Left forelimb (tissue), 1 donor: ENCODE results near the gene IDS.
"Not testable (repeated sequence)": the region's sequence is repeated elsewhere in the genome, so short reads cannot be mapped to it uniquely, and the experiment has no call there.

Experiments
- DNase-seq: peaks from one replicate; pipeline ENCODE4 v3.0.0-alpha.2; 2018; ENCODE audit warnings: low spot score

IDS gene

DNA sequence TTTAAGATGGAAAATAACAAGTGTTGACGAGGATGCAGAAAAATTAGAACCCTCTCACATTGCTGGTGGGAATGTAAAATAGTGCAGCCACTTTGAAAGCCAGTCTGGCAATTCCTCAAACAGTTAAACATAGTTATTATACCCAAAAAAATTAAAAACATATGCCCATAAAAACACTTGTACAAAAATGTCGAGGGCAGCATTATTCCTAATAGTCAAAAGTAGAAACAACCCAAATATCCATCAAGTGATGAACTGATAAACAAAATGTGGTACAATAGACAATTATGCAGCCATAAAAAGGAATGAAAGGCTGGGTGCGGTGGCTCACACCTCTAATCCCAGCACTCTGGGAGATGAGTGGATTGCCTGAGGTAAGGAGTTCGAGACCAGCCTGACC, 6.3 kb downstream of the IDS start:
- DNase-seq: no peak

DNA sequence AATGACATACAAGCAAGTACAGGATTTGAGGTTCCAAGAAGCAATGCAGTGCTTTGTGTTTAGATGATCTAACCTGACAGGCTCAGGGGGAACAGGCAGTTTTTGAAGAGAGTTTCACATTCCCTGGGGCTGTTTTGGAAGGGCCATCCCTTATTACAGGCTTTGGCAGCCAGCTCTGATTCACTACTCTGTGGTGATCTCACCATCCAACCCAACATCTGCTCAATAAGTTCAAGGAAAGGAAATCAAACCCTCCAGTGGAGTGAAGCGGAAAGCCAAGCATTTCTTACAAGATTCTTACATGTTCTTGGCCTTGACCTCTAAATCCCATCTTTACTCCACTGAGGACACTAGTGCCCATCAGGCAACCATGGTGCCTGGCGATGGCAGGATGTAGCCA, 7.5 kb downstream of the IDS start:
- no peak for DNase-seq

DNA sequence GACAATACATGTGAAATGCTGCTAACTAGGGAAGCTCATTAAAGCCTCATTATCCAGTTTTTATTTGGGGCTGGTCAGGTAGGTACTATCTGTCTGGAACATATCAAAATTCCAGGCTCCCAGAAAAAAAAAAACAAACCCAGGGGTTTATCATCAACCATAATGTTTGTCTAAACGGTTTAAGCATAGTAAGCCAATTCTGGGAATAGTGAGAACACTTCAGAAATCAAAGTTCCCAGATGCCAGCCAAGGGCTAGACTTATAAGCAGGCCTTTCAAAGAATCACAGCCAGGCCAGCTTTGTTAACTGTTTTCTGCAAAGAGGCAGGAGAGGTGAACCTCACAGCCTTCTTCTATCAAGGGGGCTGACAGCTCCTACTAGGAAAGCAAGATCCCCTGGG, 8.1 kb downstream of the IDS start:
- DNase-seq: no peak

DNA sequence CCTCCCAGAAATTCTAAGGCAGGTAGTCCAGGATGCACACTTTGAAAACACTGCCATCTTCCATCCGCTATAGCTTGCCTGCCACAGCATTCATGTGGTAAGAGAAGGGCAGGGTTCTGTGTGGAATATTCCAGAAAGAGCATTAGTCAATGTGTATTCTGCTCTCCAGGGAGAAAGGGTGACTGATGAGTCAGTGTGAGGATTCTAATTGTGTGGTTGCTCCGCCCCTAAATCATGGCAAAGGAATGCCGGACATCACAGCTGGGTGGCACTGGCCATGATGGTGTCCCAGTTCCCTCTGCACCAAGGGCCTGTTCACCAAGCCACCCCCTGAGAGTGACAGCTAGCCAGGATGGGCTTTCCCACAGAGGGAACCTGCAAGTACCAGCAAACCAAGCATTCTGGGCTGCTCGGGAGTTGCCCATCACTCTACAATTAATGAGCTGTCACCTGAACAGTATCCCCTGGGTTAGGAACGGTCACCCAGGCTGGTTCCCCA, 9.5 kb downstream of the IDS start:
- no peak for DNase-seq

DNA sequence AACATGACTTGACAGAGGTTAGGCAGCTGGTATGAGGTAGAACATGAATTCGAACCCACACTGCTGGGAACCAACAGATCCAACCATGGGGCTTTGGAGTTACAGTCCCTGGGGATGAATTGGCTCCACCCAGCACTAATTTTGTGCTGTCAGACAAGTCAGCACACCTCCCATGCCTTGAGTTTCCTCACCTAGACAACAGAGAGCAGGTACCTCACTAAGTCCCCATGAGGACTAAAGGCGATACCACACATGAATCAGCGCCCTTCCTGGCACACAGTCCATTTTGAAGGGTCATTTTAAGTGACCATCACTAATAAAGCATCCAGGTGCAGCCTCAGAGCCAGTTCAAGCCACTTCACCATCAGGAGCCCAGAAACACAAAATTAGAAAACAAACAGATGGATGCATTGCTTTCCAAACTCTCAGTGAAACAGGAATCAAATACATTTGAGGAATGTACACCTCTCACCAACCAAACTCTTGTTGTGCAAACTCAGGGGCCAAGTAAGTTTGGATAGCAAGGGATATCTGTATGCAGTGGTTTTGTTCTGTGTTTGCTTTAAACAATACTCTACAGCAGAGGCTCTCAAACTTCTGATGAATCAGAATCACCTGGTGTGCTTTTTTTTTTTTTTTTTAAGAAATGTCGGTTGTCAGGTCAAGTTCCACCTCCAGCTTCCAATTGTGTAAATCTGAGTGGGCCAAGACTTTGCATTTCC, 10.1 kb downstream of the IDS start:
- DNase-seq: no peak

DNA sequence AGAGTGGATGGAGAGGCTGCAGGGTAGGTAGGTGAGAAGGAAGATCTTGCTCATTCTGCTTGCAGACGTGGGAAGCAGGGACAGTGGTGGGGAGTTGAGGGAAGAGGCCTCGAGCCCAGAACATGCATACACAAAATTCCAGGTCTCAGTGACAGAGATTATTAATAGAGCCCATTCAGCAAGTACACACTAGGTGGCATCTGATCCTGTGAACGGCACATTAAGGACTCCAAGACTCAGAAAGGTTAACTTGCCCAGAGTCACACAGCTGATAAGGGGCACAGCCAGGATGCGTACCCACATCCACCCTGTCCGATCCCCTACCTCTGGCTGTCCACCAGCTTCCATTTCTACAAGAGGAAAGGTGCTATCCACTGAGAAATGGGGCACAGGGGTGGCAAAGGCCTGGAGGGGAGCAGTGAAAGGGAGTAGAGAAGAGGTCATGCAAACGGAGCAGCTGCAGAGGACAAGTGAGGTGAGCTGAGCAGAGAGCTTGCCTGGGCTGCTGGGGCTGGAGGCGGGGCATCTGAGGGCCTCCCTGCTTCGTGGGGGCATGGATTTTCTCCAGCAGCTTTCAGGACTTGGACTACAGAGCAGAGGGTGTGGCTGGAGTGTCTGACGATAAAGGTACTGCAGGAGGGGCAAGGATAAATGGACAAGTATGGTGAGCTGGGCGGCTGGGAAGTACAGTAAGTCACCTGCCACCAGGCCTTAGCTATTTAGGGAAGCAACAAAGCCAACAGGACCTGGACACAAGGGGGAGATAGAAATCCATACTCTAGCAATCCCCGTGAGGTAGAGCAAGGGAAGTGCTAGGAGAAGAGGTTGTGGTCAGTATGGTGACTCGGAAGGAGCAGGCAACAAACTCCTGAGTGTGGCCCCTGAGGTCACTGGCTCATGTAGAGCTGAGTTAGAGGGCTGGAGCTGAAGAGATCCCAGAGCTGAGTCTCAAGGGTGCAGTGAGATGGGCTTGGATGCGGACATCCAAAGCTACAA, 11.2 kb downstream of the IDS start:
- no peak for DNase-seq

DNA sequence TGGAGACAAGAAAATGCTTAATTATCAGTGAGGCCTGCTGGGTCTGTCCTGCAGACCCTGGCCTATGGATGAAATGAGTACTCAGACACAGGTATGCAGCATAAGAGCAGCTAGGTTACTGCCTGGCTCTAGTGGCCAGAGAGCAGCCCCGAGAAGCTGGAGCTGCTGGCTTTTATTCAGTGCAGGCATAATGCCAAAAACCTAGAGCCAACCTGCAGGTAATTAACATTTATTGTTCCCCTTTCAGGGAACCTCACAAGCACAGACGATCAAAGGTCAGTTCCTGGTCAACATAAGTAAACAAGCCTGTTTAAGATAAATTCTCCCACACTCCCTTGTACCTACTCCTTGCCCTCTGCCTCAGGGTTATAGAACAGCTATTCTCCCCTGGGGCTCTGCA, 13.3 kb downstream of the IDS start:
- DNase-seq: no peak

DNA sequence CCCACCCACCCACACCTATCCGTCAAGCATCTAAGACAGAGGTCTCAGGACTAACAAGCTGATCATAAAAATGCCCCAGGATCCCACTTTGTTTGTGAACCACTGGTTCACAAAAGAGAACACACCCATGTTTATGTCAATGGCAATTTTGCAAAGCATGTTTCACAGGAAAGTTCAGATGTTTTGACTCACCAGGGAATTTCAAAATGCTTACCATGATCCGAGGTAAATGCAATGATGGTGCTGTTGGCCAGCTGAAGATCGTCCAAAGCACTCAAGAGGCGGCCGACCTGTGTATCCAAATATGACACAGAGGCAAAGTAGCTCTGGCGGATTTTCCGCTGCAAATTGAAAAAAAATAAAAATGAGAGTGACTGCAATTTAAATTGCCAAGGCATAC, 15.0 kb downstream of the IDS start:
- no peak for DNase-seq

DNA sequence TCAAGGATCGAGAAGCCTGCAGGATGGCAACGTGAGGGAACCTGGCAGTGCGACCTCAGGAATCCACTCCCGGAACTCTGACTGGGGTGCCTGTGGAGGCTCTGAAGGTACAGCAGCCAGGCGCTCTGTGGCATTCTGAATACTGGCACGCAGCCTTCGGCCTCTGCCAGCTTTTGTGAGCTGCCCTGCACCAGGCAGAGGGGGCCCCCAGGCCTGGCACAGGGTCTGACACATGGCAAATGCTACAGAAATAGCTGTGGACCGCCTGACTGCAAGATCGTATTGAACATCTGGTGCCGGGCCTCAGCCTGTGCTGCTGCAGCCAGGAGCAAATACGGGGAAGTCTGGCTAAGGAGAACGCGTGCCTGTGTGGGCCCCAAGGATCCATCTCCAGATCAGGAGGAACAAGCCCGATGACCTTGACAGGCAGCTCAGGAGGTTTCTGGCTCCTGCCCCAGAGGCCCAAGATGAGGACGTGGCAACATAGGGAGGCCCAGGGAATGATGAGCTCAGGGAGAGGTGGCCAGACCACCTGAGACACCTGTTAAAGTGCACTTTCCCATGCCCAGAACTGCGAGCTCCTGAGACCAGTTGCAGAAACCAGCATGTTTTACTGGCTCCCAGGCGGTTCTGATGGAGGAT, 16.6 kb downstream of the IDS start:
- not testable (repeated sequence) for DNase-seq

DNA sequence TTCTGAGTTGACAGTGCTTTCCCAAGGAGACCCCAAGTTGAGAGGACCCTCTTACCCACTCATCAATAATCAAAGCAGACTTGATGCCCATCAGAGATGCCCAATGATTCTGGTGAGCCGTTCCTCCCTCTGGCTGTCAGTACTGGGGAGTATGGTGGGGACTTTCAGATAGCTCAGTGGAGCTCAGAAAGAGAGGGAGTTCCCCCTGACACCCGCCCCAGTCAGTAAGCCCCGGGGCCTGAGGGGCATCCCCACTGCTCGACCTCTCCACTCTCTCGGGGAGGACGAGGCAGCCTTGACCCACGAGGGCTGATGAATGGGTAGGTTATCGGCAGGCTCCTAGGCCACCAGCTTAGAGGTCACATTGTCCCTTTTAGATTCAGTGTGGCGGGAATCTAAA, 17.1 kb downstream of the IDS start:
- DNase-seq: not testable (repeated sequence)

DNA sequence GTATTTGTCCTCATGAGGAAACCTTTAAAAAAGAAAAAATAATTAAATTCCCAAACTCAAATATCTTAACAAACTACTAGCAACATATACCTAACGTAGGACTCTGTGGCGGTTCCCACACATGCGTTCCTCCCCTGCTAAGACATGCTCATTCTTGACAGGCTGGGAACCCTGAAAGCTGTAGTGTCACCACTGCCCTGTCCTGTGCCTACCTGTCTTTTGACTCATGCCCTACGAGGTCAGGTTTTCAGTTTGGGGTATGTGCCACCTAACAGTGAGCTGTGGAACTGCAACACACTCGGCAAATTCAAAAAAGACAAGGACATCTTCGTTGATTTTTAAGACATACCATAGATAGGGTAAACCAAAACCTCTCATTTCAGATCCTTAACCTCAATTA, 17.8 kb downstream of the IDS start:
- DNase-seq: no peak

DNA sequence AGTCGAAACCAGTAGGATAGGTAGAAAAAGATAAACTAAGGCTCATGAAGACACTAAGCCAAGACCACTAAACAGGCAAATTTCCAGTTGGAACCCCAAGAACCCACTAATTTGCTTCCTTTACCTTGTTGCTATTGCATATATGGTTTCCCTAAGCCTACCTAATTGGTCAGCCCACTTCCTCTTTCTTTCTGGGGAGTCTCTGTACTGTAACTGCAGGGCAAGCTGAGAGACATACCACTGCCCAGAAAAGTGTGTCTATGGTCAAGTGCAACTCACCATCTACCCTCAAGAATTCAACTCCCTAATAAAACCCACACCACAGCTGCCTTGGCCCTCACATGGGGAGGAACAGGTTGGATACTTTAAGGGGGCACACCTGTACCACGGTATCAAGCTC, 28.6 kb downstream of the IDS start:
- DNase-seq: no peak

DNA sequence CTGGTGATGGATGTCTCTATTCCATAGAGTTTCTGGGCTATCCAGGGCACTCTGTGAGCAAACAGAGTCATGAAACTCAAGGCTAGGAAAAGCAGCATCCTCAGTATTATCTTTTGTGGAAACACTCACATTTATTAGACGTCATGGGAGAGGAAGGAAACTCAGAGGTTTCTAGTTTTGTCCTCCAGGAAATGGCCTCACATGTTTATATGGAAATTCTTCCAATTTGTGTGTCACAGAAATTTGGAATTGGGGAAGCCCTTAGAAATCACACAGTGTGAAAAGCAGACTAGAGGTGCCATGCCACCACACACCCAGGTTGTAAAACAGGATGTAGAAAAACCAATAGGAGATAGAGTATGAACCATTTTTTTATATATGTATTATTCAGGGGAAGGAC, 31.1 kb downstream of the IDS start:
- no peak for DNase-seq

DNA sequence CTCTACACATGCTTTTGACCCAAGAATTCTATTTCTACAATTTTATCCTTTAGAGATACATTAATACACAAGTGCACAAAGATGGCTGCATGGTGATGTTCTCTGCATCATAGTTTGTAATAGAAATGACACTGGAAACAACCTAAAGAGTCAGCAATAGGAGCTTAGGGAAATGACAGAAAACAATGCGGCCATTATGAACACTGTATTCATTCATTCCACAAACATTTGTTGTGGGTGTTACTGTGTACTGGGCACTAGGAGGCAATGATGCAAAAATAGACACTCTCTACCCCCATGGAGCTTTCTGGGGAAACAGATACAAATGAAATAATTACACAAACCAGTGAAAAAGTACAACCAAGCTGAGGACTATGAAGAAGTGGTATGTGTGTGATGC, 32.0 kb downstream of the IDS start:
- DNase-seq: no peak

DNA sequence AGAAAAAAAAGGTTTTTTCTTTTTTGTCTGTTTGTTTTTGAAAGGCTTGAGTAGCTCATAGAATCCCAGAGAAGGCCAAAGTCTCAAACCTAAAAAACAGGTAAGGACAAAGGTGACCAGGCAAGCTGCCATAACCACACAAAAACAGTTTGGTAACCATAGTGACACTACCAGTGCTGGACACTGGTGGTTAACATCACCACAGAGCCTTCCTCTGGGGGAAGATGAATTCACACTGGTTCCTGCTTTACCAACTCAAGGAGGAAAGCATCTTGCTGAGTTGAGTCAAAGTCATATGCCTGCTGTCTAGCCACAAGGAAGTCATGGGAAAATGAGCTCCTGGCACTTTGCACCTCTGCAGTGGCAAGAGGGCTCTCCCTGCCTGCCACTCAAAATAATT, 32.5 kb downstream of the IDS start:
- no peak for DNase-seq

DNA sequence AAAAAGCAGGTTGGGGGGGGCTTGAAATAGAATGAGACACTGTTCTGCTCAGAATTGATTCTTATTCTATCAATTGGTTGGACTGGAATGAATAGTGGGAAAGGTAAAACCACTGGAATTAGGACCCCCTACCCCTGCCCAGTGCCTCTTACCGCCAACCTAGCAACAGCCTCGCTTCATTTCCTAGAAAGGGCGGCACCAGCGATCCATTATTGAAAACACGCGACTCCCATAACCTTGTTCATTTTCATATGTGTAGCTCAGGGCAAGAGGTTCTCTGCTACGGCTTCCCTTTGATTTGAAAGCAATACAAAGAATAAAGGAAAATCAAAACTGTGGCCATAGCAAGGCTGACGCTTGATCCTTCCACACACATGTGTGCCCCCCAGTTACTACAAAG, 33.7 kb downstream of the IDS start:
- DNase-seq: no peak

DNA sequence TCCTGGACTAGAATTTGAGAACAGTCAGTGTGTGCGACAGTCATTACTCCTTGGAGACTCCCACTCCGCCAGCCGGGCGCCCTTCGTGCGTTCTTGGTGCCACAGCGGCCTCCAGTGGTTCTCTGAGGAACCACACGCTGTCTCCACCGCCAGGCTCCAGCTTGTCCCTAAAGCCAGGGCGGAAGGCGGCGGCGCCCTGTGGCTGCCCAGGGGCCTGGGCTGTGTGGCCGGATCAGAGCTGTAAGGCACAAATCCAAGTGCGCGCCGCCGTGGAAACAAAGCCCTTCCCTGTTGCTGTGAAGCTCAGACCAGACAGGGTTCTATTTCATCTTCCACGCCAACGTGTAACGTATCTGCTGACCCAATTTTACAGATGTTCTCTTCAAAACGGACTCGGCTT, 34.2 kb downstream of the IDS start:
- peak; percentile 84 for DNase-seq

DNA sequence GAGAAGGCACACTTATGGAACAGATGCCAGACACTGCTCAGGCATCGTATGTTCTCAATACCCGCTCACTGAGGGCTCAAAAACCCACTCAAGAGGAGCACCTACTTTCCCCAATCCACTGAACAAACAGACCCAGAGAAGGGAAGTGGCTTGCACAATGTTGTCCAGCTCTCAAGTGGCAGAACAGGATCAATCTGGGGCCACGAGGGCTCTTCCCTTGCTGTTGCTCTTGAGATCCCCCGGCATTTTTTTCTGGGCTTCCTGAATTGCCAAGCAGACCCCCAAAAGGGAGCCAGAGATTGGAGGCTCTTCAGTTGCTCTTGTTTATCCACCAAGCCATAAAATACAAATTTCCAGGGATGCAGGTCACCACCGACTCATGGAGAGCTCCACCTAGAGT, 35.7 kb downstream of the IDS start:
- DNase-seq: no peak

DNA sequence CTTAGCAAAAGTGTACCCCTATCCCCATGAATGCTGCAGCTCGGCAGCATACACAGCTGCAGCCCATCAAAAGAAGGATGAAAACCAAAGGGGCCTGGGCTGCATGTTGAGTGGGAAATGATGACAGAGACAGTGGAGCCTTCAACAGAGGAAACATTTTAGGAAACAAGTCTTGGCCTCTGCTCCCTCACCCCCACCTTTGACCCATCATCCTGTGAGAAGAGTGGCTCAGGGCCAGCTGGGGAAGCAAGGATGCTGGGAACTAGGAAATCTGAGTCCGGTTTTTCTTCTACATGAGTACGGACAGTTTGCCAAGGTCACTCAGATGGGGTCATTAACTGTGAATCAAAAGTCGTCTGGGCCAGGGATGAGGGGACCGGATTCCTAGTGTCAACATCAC, 37.2 kb downstream of the IDS start:
- no peak for DNase-seq

DNA sequence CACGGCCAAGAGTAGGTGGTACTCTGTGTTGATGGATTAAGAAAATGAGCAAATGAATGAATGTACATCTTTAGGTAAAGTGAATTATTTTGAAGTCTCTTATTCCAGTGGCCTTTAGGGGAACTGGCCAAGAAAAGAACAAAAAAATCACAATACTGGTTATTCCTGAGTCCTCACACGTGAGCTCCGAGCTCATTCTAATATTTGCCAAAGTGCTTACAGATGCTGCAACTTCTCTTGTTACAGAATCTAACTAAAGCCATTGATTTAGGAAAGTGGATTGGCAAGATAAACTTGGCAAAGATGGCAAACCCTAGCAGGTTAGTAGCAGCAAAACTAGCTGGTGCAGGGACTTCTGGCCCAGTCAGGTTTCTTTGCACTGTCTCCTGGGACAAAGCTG, 37.6 kb downstream of the IDS start:
- no peak for DNase-seq

DNA sequence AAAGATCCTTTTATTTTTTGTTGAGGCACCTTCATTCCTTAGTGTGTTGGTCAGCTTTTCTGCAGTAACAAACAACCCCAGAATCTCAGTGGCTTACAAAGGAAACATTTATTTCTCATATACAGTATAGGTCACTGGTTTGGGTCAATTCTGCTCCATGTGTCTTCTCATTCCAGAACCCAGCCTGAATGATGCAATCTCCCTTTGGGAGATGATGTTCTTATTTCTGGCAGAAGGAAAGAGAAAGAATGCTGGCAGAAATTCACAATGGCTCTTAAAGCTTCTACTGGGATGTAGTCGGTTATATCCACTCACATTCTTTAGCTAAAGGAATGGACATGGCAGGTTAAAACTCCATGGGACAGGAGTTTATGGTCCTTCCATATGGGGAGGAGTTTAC, 42.3 kb downstream of the IDS start:
- no peak for DNase-seq

DNA sequence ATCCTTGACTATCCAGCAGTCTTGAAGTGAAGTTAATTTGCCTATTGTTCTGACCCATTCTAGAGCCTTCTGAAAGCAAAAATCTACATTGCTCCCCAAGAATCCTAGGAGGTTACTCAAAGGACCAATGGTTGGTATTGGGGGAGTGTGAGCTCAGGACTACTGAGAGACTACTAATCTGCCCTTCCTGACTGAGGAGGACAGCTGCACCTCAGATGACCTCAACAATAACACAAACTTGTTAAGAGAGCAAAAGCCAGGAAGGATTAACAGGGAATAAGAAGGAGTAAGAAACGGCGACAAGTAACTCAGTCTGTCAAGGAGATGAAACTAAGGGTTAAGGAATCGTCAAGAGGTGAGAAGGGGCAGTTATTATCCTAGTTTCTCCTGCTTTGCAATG, 43.4 kb downstream of the IDS start:
- no peak for DNase-seq

DNA sequence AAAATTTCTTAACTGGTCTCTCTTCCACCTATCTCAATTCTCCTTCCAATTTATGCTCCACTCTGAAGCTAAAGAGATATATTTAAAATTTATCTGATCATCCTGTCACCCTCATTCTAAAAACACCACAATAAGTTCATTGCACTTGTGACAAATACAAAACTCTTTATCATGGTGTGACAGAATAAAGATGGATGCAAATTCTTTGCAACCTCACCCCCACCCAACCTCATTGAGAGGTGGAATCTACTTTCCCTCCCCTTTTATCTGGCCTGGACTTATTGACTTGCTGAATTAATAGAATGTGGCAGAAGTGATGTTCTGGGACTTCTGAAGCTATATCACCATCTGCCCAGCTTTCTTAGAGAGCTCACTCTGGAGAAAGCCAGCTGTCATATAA, 46.5 kb downstream of the IDS start:
- DNase-seq: no peak
